ENCODE measurements around the gene MRPL49. TPM values are rescaled to one million over a fixed set of nuclear protein-coding genes. Genes with fewer than 3 reads are reported as not detected.
A peak's percentile ranks its signal among the peaks of the same experiment; 100 is the strongest.

The MRPL49 gene
- total and polyA plus RNA-seq, 2 of the 8 experiments (the other 6 are each of a cell fraction or from before 2014, with no cell fraction given) = 54.0 to 84.8 TPM

DNA sequence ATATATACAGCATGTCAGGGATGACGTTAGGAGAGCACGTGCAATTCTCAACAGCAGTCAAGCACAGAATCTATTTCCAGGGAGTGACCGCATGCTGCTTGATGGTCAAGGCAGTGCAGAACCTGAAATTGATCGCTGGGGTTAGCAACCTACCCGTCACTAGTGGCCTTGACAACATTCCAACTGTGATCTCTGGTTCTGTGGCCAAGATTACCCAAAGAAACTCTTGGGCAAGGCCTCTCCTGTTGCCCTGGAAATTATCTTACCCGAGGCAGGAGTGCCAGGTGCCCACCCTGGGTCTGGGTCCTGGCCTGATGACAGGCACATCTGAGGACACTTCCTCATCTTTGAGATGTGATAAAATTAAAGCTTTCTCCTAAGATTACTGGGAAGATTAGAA lies 8.3 kb upstream of the MRPL49 start:
- no peak overlapping the region for H3K27ac ChIP-seq (ENCODE audit: low read depth, low read length)
- H2AFZ ChIP-seq (ENCODE audit: low read length) = no peak overlapping the region
- H3K56ac ChIP-seq (replicated peaks; ENCODE audit: insufficient read length, low read depth, low read length) = no peak overlapping the region
- H2BK20ac ChIP-seq (ENCODE audit: low read length) = no peak overlapping the region
- H3K79me1 ChIP-seq (ENCODE audit: low read depth, low read length) = peaks cover 8% of the 10 kb centered on the region
- WGBS, 2 experiments (ENCODE audit: extremely low coverage in 1 of 2, insufficient coverage in 1 of 2, insufficient read length in 1 of 2, insufficient replicate concordance in 2 of 2, low coverage in 1 of 2, low lambda C conversion rate in 2 of 2, missing lambda C conversion rate in 1 of 2) = 91% methylated on average over 6 of the region's 6 CpGs; no CpG with 5 or more reads in 1 of the 2 experiments
- H3K18ac ChIP-seq (ENCODE audit: extremely low read depth, low read length) = no peak overlapping the region
- no peak overlapping the region for H2BK120ac ChIP-seq (replicated peaks; ENCODE audit: low read depth, low read length)
- no peak for FAIRE-seq
- no peak for DNase-seq (ENCODE audit: low read depth in 1 of 2, low spot score in 2 of 2)
- H3K36me3 ChIP-seq (ENCODE audit: control insufficient read depth in 2 of 4, insufficient read depth in 4 of 4, low read length in 3 of 4) = peaks cover 0 to 10% (median 3%) of the 10 kb centered on the region in 4 experiments; a peak in 2 of 8 replicates
- no peak overlapping the region for H3K14ac ChIP-seq (ENCODE audit: insufficient read length)
- ChIA-PET POLR2A (ENCODE audit: partially characterized antibody) (interaction anchor here (1.1 to 17.4 kb wide), 14 partner anchors 8 to 266 kb away, joined by 3 to 305 read pairs (median 6); partner anchors contain the start of genes ARL2, CAPN1, FAU and MRPL49), CTCF (ENCODE audit: partially characterized antibody) (interaction anchor here (1.3 to 7.9 kb wide), 8 partner anchors 8 to 264 kb away, joined by 4 to 85 read pairs (median 10); partner anchors contain the start of genes CAPN1, FAU and MRPL49)
- H3K9ac ChIP-seq (replicated peaks in 1 of 4; ENCODE audit: extremely low read depth in 1 of 4, low read depth in 3 of 4, low read length in 3 of 4) = no peak overlapping the region
- peaks cover 4 to 20% of the 10 kb centered on the region in 2 experiments for H4K20me1 ChIP-seq (replicated peaks in 1 of 2; ENCODE audit: control insufficient read depth in 1 of 2, insufficient read depth in 2 of 2, low read length in 2 of 2)
- H3K4me3 ChIP-seq (ENCODE audit: extremely low read depth in 1 of 4, insufficient read depth in 2 of 4, low read depth in 3 of 4, low read length in 4 of 4) = peak overlapping the region in 1 of 4 experiments; percentile 90; a peak in 1 of 8 replicates
- H4K91ac ChIP-seq (replicated peaks; ENCODE audit: insufficient read length, low read length) = no peak overlapping the region
- H3K4me2 ChIP-seq (ENCODE audit: insufficient read depth in 1 of 2, low read depth in 2 of 2, low read length in 2 of 2) = peak overlapping the region; percentile 71 to 95; a peak in 2 of 4 replicates
- H3K79me2 ChIP-seq (ENCODE audit: control insufficient read depth in 1 of 2, insufficient read depth in 2 of 2, low read length in 2 of 2) = peaks cover 0 to 6% of the 10 kb centered on the region in 2 experiments; a peak in 1 of 4 replicates
- H3K23ac ChIP-seq (ENCODE audit: insufficient read length) = no peak overlapping the region
- H3K27me3 ChIP-seq (replicated peaks in 1 of 4; ENCODE audit: control insufficient read depth in 3 of 4, extremely low read depth in 1 of 4, insufficient read depth in 3 of 4, low read length in 3 of 4) = no peaks in the 10 kb centered on the region
- H3K4me1 ChIP-seq (replicated peaks in 1 of 4; ENCODE audit: control insufficient read depth in 3 of 4, insufficient read depth in 4 of 4, low read length in 3 of 4) = peaks cover 2 to 26% (median 19%) of the 10 kb centered on the region in 4 experiments
- H2BK15ac ChIP-seq (ENCODE audit: low read length) = no peak overlapping the region
- no peak overlapping the region for H2BK12ac ChIP-seq (ENCODE audit: low read depth, low read length)
- H4K5ac ChIP-seq (ENCODE audit: insufficient read length, low read depth, low read length) = no peak overlapping the region
- no peak overlapping the region for H3K4ac ChIP-seq (replicated peaks; ENCODE audit: insufficient read length, low read depth, low read length)
- no peaks in the 10 kb centered on the region for H3K9me3 ChIP-seq (ENCODE audit: insufficient read depth in 2 of 2, low read depth in 1 of 2, low read length in 1 of 2)
- H2BK5ac ChIP-seq (ENCODE audit: low read depth, low read length) = no peak overlapping the region
- no peak overlapping the region for H2AK5ac ChIP-seq (ENCODE audit: low read depth, low read length)
- H3K23me2 ChIP-seq (ENCODE audit: low read depth, low read length) = peaks cover 17% of the 10 kb centered on the region; the same call in 1 of the 2 replicates
- no peak overlapping the region for H4K8ac ChIP-seq (ENCODE audit: extremely low read depth, insufficient read depth, low read length)
- no peak for TF ChIP-seq SP2 (IDR thresholded peaks at IDR 0.05; ENCODE audit: low read length)
- TF ChIP-seq SIX5 (IDR thresholded peaks at IDR 0.05; ENCODE audit: low read depth, low read length) = no peak
- no peak for TF ChIP-seq TAF1 (IDR thresholded peaks at IDR 0.05; ENCODE audit: low read depth, low read length)
- no peak for TF ChIP-seq SUZ12 (IDR thresholded peaks at IDR 0.05; ENCODE audit: low read length)
- TF ChIP-seq FOSL1 (IDR thresholded peaks at IDR 0.05; ENCODE audit: insufficient read depth, low read depth, low read length) = no peak
- TF ChIP-seq CTBP2 (IDR thresholded peaks at IDR 0.05; ENCODE audit: borderline replicate concordance, insufficient read depth, insufficient read length, low read length) = no peak
- no peak for TF ChIP-seq KDM1A (IDR thresholded peaks at IDR 0.05; ENCODE audit: borderline replicate concordance, low read length)
- TF ChIP-seq CBX8 (IDR thresholded peaks at IDR 0.05; ENCODE audit: borderline replicate concordance, low read depth, low read length) = no peak
- TF ChIP-seq GABPA (IDR thresholded peaks at IDR 0.05; ENCODE audit: borderline replicate concordance, insufficient read depth, low read length) = no peak
- no peak for TF ChIP-seq CEBPB (IDR thresholded peaks at IDR 0.05; ENCODE audit: low read depth, low read length)
- TF ChIP-seq YY1 (IDR thresholded peaks at IDR 0.05; ENCODE audit: low read depth, low read length) = no peak
- no peak for TF ChIP-seq TCF12 (IDR thresholded peaks at IDR 0.05; ENCODE audit: low read depth, low read length)
- TF ChIP-seq RNF2 (IDR thresholded peaks at IDR 0.05; ENCODE audit: borderline replicate concordance, low read depth, low read length, missing control alignments, poor library complexity, severe bottlenecking) = no peak
- TF ChIP-seq POU5F1 (IDR thresholded peaks at IDR 0.05; ENCODE audit: low read depth, low read length) = no peak

Data from H1 (cell line).